ENCODE results near the gene SLC48A1. TPM values are rescaled to one million over a fixed set of nuclear protein-coding genes. Genes with fewer than 3 reads are reported as not detected.

The SLC48A1 gene
- total and polyA plus RNA-seq, 10 of the 15 experiments (the other 5 are each of a cell fraction or from before 2014, with no cell fraction given): 1.1 to 4.9 (median 1.9) TPM

- Histone ChIP-seq H3K79me2 (ENCODE audit: control insufficient read depth, insufficient read depth, low read length) (no peaks in the 10 kb centered on the region), H4K20me1 (ENCODE audit: control insufficient read depth, insufficient read depth) (no peaks in the 10 kb centered on the region), H3K9ac (ENCODE audit: control insufficient read depth, insufficient read depth, low read length) (no peak overlapping the region), H3K27me3 (replicated peaks in 1 of 2; ENCODE audit: control insufficient read depth in 2 of 2, insufficient read depth in 2 of 2, low read length in 1 of 2) (no peaks in the 10 kb centered on the region), H3K4me3 (no peak overlapping the region), H3K27ac (ENCODE audit: control insufficient read depth, insufficient read depth) (no peak overlapping the region), H3K4me1 (ENCODE audit: control insufficient read depth, insufficient read depth, low read length) (no peaks in the 10 kb centered on the region), H2AFZ (ENCODE audit: control insufficient read depth, low read depth, low read length) (no peak overlapping the region), H3K36me3 (ENCODE audit: control insufficient read depth in 2 of 2, insufficient read depth in 2 of 2, low read length in 1 of 2) (peaks cover 0 to 4% of the 10 kb centered on the region in 2 experiments; a peak in 1 of 4 replicates), H3K4me2 (ENCODE audit: control insufficient read depth, insufficient read depth) (no peak overlapping the region), H3K9me3 (replicated peaks; ENCODE audit: control insufficient read depth, insufficient read depth, low read length) (no peaks in the 10 kb centered on the region)
- intact Hi-C loops (cut with micrococcal nuclease; ENCODE audit: unreplicated experiment) (no loop called here), in situ Hi-C loops (cut with MboI) (no loop called here)
- no peak for TF ChIP-seq HDAC2 (IDR thresholded peaks at IDR 0.05)
- no peak for TF ChIP-seq NR2C2 (IDR thresholded peaks at IDR 0.05; ENCODE audit: borderline replicate concordance, control insufficient read depth, insufficient read length, low read depth)
- TF ChIP-seq RELB (IDR thresholded peaks at IDR 0.05; ENCODE audit: low read depth): no peak
- TF ChIP-seq BHLHE40 (IDR thresholded peaks at IDR 0.05; ENCODE audit: borderline replicate concordance in 1 of 2, low read depth in 2 of 2, low read length in 1 of 2): no peak
- no peak for TF ChIP-seq LARP7 (IDR thresholded peaks at IDR 0.05)
- no peak for TF ChIP-seq ZZZ3 (IDR thresholded peaks at IDR 0.05; ENCODE audit: control insufficient read depth, insufficient read length, low read depth)
- no peak for TF ChIP-seq FOXK2 (IDR thresholded peaks at IDR 0.05)
- TF ChIP-seq HCFC1 (IDR thresholded peaks at IDR 0.05; ENCODE audit: low read length): no peak
- TF ChIP-seq SRF (IDR thresholded peaks at IDR 0.05; ENCODE audit: low read depth in 2 of 2, low read length in 2 of 2): no peak
- TF ChIP-seq RFX5 (IDR thresholded peaks at IDR 0.05; ENCODE audit: low read depth, low read length): no peak
- no peak for TF ChIP-seq STAT1 (conservative IDR thresholded peaks at IDR 0.05)
- TF ChIP-seq HDAC6 (IDR thresholded peaks at IDR 0.05; ENCODE audit: unreplicated experiment): no peak
- TF ChIP-seq RBBP5 (conservative IDR thresholded peaks at IDR 0.05): no peak
- no peak for TF ChIP-seq GATAD2B (conservative IDR thresholded peaks at IDR 0.05; ENCODE audit: low read depth)
- TF ChIP-seq NFYB (IDR thresholded peaks at IDR 0.05; ENCODE audit: insufficient read depth, low read depth, low read length): no peak
- TF ChIP-seq ZNF217 (IDR thresholded peaks at IDR 0.05): no peak
- TF ChIP-seq MYC (IDR thresholded peaks at IDR 0.05; ENCODE audit: insufficient read depth, insufficient read length, insufficient replicate concordance, low read length, severe bottlenecking): no peak
- TF ChIP-seq, protein P1, sequence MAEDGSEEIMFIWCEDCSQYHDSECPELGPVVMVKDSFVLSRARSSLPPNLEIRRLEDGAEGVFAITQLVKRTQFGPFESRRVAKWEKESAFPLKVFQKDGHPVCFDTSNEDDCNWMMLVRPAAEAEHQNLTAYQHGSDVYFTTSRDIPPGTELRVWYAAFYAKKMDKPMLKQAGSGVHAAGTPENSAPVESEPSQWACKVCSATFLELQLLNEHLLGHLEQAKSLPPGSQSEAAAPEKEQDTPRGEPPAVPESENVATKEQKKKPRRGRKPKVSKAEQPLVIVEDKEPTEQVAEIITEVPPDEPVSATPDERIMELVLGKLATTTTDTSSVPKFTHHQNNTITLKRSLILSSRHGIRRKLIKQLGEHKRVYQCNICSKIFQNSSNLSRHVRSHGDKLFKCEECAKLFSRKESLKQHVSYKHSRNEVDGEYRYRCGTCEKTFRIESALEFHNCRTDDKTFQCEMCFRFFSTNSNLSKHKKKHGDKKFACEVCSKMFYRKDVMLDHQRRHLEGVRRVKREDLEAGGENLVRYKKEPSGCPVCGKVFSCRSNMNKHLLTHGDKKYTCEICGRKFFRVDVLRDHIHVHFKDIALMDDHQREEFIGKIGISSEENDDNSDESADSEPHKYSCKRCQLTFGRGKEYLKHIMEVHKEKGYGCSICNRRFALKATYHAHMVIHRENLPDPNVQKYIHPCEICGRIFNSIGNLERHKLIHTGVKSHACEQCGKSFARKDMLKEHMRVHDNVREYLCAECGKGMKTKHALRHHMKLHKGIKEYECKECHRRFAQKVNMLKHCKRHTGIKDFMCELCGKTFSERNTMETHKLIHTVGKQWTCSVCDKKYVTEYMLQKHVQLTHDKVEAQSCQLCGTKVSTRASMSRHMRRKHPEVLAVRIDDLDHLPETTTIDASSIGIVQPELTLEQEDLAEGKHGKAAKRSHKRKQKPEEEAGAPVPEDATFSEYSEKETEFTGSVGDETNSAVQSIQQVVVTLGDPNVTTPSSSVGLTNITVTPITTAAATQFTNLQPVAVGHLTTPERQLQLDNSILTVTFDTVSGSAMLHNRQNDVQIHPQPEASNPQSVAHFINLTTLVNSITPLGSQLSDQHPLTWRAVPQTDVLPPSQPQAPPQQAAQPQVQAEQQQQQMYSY (CRISPR knock-in tag; IDR thresholded peaks at IDR 0.05): no peak
- no peak for TF ChIP-seq ZNF622 (IDR thresholded peaks at IDR 0.05)
- TF ChIP-seq SMAD5 (IDR thresholded peaks at IDR 0.05; ENCODE audit: low read depth): no peak
- ChIA-PET RAD21 (ENCODE audit: unreplicated experiment) (no interaction called here), CTCF (interaction anchor here (5.3 kb wide), 1 partner anchor 45 kb away, joined by 36 read pairs; no protein-coding TSS in a partner anchor), POLR2A (interaction anchor here (0.6 kb wide), 1 partner anchor 78 kb away, joined by 3 read pairs; no protein-coding TSS in a partner anchor), SMC1A (ENCODE audit: uncharacterized antibody, unreplicated experiment) (interaction anchor here (1.6 kb wide), 1 partner anchor 52 kb away, joined by 3 read pairs; no protein-coding TSS in a partner anchor)
- no peak for FAIRE-seq
- WGBS (ENCODE audit: insufficient coverage, insufficient replicate concordance, low lambda C conversion rate, missing lambda C conversion rate): 75% methylated on average over 14 of the region's 14 CpGs
- BruUV-seq (replicated peaks): no TSS peak
- no peak for DNase-seq (ENCODE audit: low read depth, low spot score)
- no peak for ATAC-seq
These were observed 14.7 kb downstream of the SLC48A1 start for GRCh38 chr12:47787596-47788319.
